HT-29 (cell line): ENCODE data around the gene GALNT17. TPM values are rescaled to one million over a fixed set of nuclear protein-coding genes. Genes with fewer than 3 reads are reported as not detected.

Experiments used
- DNase-seq: peaks from one replicate; pipeline ENCODE4 v3.0.0-alpha.2; 2015; ENCODE audit warnings: low spot score
- total RNA-seq: library from RNA; depleted of rRNA; stranded (reverse); fragments of >200 nt; shearing (Covaris generic); gene quantifications from 2 replicates; pipeline ENCODE4 v1.2.3, GENCODE V29; 2014

The GALNT17 gene
- total RNA-seq, 1 experiment from 2014 or later = not detected

GRCh38 chr7:71386152-71386785, 254.3 kb downstream of the GALNT17 start:
- no peak for DNase-seq

- no peak for DNase-seq
These were observed 256.2 kb downstream of the GALNT17 start for GRCh38 chr7:71388181-71388580.

- DNase-seq = no peak
These were observed 258.0 kb downstream of the GALNT17 start for GRCh38 chr7:71389976-71390375.

- DNase-seq = no peak
These were observed 261.7 kb downstream of the GALNT17 start for GRCh38 chr7:71393661-71394060.

GRCh38 chr7:71402684-71403083, 270.7 kb downstream of the GALNT17 start:
- no peak for DNase-seq

GRCh38 chr7:71403202-71403946, 271.4 kb downstream of the GALNT17 start:
- no peak for DNase-seq

- no peak for DNase-seq
These were observed 272.9 kb downstream of the GALNT17 start for GRCh38 chr7:71404726-71405345.

GRCh38 chr7:71408271-71408670, 276.3 kb downstream of the GALNT17 start:
- DNase-seq = no peak

GRCh38 chr7:71409550-71410157, 277.7 kb downstream of the GALNT17 start:
- no peak for DNase-seq

- DNase-seq = no peak
These were observed 279.5 kb downstream of the GALNT17 start for GRCh38 chr7:71411475-71411874.

- no peak for DNase-seq
These were observed 282.5 kb downstream of the GALNT17 start for GRCh38 chr7:71414490-71414889.

GRCh38 chr7:71419546-71420337, 287.8 kb downstream of the GALNT17 start:
- DNase-seq = no peak

- DNase-seq = no peak
These were observed 290.2 kb downstream of the GALNT17 start for GRCh38 chr7:71422104-71422503.

- no peak for DNase-seq
These were observed 292.5 kb downstream of the GALNT17 start for GRCh38 chr7:71424166-71425035.

GRCh38 chr7:71429083-71429482, 297.1 kb downstream of the GALNT17 start:
- DNase-seq = no peak

- no peak for DNase-seq
These were observed 298.3 kb downstream of the GALNT17 start for GRCh38 chr7:71430246-71430645.

- DNase-seq = no peak
These were observed 307.4 kb downstream of the GALNT17 start for GRCh38 chr7:71439321-71439720.

- no peak for DNase-seq
These were observed 310.7 kb downstream of the GALNT17 start for GRCh38 chr7:71442492-71443190.

- no peak for DNase-seq
These were observed 311.2 kb downstream of the GALNT17 start for GRCh38 chr7:71443191-71443530.

GRCh38 chr7:71444130-71444529, 312.2 kb downstream of the GALNT17 start:
- DNase-seq = no peak
